HG02852 (cell line): ENCODE measurements around the gene GLIPR1L2.

ENCODE experiments used
- ATAC-seq: cut with Tn5 transposase; IDR thresholded peaks from one replicate; pipeline ENCODE4 v1.9.1; 2021; ENCODE audit warnings: mild to moderate bottlenecking, moderate library complexity; ENCODE audit not compliant: unreplicated experiment

The GLIPR1L2 gene

GRCh38 chr12:75471902-75472890 is 81.3 kb downstream of the GLIPR1L2 start:
- peak; percentile 77 for ATAC-seq

GRCh38 chr12:75474116-75474515 is 83.2 kb downstream of the GLIPR1L2 start:
- ATAC-seq = no peak

GRCh38 chr12:75476071-75476470 is 85.2 kb downstream of the GLIPR1L2 start:
- ATAC-seq = no peak

GRCh38 chr12:75477137-75477536 is 86.2 kb downstream of the GLIPR1L2 start:
- ATAC-seq = no peak

GRCh38 chr12:75478116-75478794 is 87.4 kb downstream of the GLIPR1L2 start:
- peak; percentile 23 for ATAC-seq

GRCh38 chr12:75479963-75480461 is 89.1 kb downstream of the GLIPR1L2 start:
- ATAC-seq = peak; percentile 30

GRCh38 chr12:75480469-75480949 is 89.6 kb downstream of the GLIPR1L2 start, which contains the start of gene GLIPR1:
Gene GLIPR1, plus strand, starts transcription at chr12:75480755. Its CDS starts 126 bp downstream, at chr12:75480881.
- ATAC-seq = peak; percentile 89

- peak; percentile 23 for ATAC-seq
Observed at GRCh38 chr12:75481013-75481705, 90.3 kb downstream of the GLIPR1L2 start.

GRCh38 chr12:75481774-75482173 is 90.9 kb downstream of the GLIPR1L2 start:
- no peak for ATAC-seq
